K562 (cell line): ENCODE results near the gene ZMPSTE24. TPM values are rescaled to one million over a fixed set of nuclear protein-coding genes. Genes with fewer than 3 reads are reported as not detected.
A peak's percentile ranks its signal among the peaks of the same experiment; 100 is the strongest.

ENCODE experiments used
- ATF7 ChIP-seq: fragments of 450-650 bp; IDR thresholded peaks from 2 replicates; pipeline ENCODE4 v1.7.1; 2014; ENCODE audit warnings: mild to moderate bottlenecking, moderate library complexity
- CBFA2T2 ChIP-seq: fragments of 450-650 bp; conservative IDR thresholded peaks from 2 replicates; pipeline ENCODE4 v1.6.1; 2017; ENCODE audit warnings: mild to moderate bottlenecking
- DIDO1 ChIP-seq: fragments of 450-650 bp; IDR thresholded peaks from 2 replicates; pipeline ENCODE4 v1.6.1; 2016; ENCODE audit warnings: low read depth, missing biosample characterization, missing genetic modification characterization
- HDAC3 ChIP-seq: fragments of 450-650 bp; IDR thresholded peaks from 2 replicates; pipeline ENCODE4 v1.6.1; 2018; ENCODE audit warnings: borderline replicate concordance, mild to moderate bottlenecking, moderate library complexity; ENCODE audit not compliant: partially characterized antibody
- NFXL1 ChIP-seq: fragments of 450-650 bp; formaldehyde crosslinking; IDR thresholded peaks from 2 replicates; pipeline ENCODE4 v1.4.0; 2021; ENCODE audit warnings: mild to moderate bottlenecking
- REST ChIP-seq, 2 experiments: fragments of 450-650 bp; formaldehyde crosslinking in 1 of 2; IDR thresholded peaks; 2 replicates each; pipeline versions ENCODE4 v1.4.0 to v1.6.1; 2014 to 2020; ENCODE audit warnings: mild to moderate bottlenecking in 2 of 2, borderline replicate concordance in 1 of 2, low read depth in 1 of 2
- SMARCC2 ChIP-seq: fragments of 450-650 bp; IDR thresholded peaks from 2 replicates; pipeline ENCODE4 v1.6.1; 2017; ENCODE audit warnings: antibody characterized with exemption, moderate library complexity, mild to moderate bottlenecking, low read depth
- ZC3H8 ChIP-seq: fragments of 450-650 bp; IDR thresholded peaks from 2 replicates; pipeline ENCODE4 v1.6.1; 2017
- ZNF239 ChIP-seq: fragments of 250-450 bp; sonication (Bioruptor Pico); IDR thresholded peaks from 2 replicates; pipeline ENCODE4 v1.4.0; 2020; ENCODE audit warnings: mild to moderate bottlenecking
- polyA plus RNA-seq, 8 experiments: library from polyadenylated mRNA; depleted of rRNA in 4 of 8; stranded (reverse) in 5 of 8; unstranded in 3 of 8; fragments of >200 nt; fragmentation: Nextera tagmentation in 2 of 8; fragmentation: Illumina TruSeq in 1 of 8; extraction: Ambion mirVana in 2 of 8; extraction: Trizol in 1 of 8; gene quantifications; 2 replicates each; pipeline versions ENCODE4 v1.2.1 to v1.2.3, GENCODE V29; 2011 to 2014; ENCODE audit warnings: inconsistent platforms in 1 of 8, missing spikeins in 1 of 8
- total RNA-seq, 7 experiments: library from RNA; depleted of rRNA in 6 of 7; stranded (reverse); fragments of >200 nt in 6 of 7; fragmentation: Illumina TruSeq in 2 of 7; extraction: Trizol in 2 of 7; gene quantifications; 2 replicates each; pipeline versions ENCODE4 v1.2.1 to v1.2.3, GENCODE V29; 2011 to 2021; ENCODE audit warnings: low replicate concordance in 1 of 7
- TF ChIP-seq, protein P1 (sequence below): sonication (generic); formaldehyde crosslinking; IDR thresholded peaks from 2 replicates; pipeline ENCODE4 v1.8.0; 2022; ENCODE audit warnings: missing genetic modification reagents, mild to moderate bottlenecking, borderline replicate concordance
- TF ChIP-seq, protein P2 (sequence below): fragments of 450-650 bp; formaldehyde crosslinking; IDR thresholded peaks from 2 replicates; pipeline ENCODE4 v1.4.0; 2020; ENCODE audit warnings: mild to moderate bottlenecking, moderate library complexity
- TF ChIP-seq, protein P3 (sequence below): fragments of 250-450 bp; sonication (Bioruptor Pico); IDR thresholded peaks from 2 replicates; pipeline ENCODE4 v1.5.1; 2021; ENCODE audit warnings: mild to moderate bottlenecking

Gene ZMPSTE24
- total and polyA plus RNA-seq, 9 of the 15 experiments (the other 6 are each of a cell fraction or from before 2014, with no cell fraction given): 30.7 to 75.9 (median 64.3) TPM

DNA sequence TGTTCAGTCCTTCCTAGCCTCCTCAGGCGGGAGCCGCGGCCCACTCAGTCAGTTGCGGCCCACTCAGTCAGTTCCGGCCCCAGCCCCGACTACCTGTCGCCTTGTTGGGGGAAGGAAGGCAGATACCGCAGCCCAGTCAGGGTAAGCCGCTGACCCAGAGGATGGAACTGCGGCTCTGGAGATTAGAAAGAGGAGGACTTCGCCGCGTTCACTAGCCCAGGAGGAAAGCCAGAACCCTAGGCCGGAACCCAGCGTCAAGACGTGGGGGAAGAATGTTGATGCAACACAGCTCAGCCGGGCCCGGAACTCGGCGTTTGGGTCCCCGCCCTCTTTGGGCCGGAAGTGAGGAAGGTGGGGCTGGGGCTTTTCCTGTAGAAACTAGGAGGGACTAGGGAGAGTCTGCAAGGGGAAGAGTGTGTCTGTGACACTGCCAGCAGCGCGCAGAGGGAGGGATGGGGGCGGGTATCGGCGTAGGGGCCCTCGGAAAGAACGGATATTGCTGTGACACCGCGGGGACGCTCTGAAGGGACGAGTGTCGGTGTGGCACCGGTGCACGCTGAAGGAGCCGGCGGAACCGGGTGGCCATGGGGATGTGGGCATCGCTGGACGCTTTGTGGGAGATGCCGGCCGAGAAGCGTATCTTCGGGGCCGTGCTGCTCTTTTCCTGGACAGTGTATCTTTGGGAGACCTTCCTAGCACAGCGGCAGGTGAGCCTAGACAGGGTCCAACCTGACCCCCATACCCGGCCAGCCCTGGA lies at the start of gene ZMPSTE24 (continued):
- TF ChIP-seq REST (IDR thresholded peaks at IDR 0.05; ENCODE audit: borderline replicate concordance): no peak
- TF ChIP-seq REST (CRISPR knock-in tag; IDR thresholded peaks at IDR 0.05; ENCODE audit: low read depth): peak; percentile 78
- TF ChIP-seq, protein P1, sequence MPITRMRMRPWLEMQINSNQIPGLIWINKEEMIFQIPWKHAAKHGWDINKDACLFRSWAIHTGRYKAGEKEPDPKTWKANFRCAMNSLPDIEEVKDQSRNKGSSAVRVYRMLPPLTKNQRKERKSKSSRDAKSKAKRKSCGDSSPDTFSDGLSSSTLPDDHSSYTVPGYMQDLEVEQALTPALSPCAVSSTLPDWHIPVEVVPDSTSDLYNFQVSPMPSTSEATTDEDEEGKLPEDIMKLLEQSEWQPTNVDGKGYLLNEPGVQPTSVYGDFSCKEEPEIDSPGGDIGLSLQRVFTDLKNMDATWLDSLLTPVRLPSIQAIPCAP: peak; percentile 78; the same call in 1 of the 2 replicates
- TF ChIP-seq, protein P2, sequence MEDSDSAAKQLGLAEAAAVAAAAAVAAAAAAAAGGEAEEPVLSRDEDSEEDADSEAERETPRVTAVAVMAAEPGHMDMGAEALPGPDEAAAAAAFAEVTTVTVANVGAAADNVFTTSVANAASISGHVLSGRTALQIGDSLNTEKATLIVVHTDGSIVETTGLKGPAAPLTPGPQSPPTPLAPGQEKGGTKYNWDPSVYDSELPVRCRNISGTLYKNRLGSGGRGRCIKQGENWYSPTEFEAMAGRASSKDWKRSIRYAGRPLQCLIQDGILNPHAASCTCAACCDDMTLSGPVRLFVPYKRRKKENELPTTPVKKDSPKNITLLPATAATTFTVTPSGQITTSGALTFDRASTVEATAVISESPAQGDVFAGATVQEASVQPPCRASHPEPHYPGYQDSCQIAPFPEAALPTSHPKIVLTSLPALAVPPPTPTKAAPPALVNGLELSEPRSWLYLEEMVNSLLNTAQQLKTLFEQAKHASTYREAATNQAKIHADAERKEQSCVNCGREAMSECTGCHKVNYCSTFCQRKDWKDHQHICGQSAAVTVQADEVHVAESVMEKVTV: no peak
- peak; percentile 91 for TF ChIP-seq ATF7
- no peak for TF ChIP-seq CBFA2T2
- TF ChIP-seq ZNF239 (CRISPR knock-in tag): no peak; the same call in 1 of the 2 replicates
- TF ChIP-seq, protein P3, sequence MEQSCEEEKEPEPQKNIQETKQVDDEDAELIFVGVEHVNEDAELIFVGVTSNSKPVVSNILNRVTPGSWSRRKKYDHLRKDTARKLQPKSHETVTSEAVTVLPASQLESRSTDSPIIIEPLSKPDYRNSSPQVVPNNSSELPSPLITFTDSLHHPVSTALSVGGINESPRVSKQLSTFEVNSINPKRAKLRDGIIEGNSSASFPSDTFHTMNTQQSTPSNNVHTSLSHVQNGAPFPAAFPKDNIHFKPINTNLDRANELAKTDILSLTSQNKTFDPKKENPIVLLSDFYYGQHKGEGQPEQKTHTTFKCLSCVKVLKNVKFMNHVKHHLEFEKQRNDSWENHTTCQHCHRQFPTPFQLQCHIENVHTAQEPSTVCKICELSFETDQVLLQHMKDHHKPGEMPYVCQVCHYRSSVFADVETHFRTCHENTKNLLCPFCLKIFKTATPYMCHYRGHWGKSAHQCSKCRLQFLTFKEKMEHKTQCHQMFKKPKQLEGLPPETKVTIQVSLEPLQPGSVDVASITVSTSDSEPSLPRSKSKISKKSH (CRISPR knock-in tag): no peak
- peak; percentile 85 for TF ChIP-seq ZC3H8
- 0 out of 2 replicates have a peak, but pooled peaks have one; percentile 35 for TF ChIP-seq NFXL1
- peak; percentile 29 for TF ChIP-seq HDAC3
- peak; percentile 94 for TF ChIP-seq DIDO1 (tag)
- TF ChIP-seq SMARCC2: no peak
